ENCODE data around the gene PTBP2.

DNA sequence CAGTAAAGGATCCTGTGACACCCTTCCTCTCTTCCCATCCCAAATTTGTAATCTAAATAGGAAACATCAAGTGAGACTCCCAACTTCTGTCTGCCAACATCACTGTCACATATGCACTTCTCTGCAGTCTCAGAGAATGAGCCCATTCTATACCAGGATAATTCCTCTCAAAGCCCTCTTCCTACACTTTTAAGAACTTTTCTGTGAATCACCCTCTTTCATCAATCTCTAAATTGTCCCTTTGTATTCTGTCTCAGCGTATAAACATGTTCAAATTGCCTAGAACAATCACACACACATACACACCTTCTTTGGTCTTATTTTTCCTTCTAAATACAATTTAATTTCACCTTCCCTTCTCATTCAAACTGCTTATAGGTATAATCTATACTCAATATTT lies 111.8 kb downstream of the PTBP2 start:
- no peak for TF ChIP-seq POLR2A (IDR thresholded peaks at IDR 0.05; ENCODE audit: extremely low read depth, insufficient read length)
- TF ChIP-seq, protein P1, sequence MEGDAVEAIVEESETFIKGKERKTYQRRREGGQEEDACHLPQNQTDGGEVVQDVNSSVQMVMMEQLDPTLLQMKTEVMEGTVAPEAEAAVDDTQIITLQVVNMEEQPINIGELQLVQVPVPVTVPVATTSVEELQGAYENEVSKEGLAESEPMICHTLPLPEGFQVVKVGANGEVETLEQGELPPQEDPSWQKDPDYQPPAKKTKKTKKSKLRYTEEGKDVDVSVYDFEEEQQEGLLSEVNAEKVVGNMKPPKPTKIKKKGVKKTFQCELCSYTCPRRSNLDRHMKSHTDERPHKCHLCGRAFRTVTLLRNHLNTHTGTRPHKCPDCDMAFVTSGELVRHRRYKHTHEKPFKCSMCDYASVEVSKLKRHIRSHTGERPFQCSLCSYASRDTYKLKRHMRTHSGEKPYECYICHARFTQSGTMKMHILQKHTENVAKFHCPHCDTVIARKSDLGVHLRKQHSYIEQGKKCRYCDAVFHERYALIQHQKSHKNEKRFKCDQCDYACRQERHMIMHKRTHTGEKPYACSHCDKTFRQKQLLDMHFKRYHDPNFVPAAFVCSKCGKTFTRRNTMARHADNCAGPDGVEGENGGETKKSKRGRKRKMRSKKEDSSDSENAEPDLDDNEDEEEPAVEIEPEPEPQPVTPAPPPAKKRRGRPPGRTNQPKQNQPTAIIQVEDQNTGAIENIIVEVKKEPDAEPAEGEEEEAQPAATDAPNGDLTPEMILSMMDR (IDR thresholded peaks at IDR 0.05; ENCODE audit: low read depth, low read length), result no peak
- TF ChIP-seq, protein P2, sequence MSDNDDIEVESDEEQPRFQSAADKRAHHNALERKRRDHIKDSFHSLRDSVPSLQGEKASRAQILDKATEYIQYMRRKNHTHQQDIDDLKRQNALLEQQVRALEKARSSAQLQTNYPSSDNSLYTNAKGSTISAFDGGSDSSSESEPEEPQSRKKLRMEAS (IDR thresholded peaks at IDR 0.05; ENCODE audit: low read depth, low read length), result no peak
- TF ChIP-seq MYC (IDR thresholded peaks at IDR 0.05; ENCODE audit: low read depth, low read length), result no peak

Data from NB4 (cell line).